Endothelial cell (in vitro differentiated cells): ENCODE measurements around the gene C6orf58. TPM values are rescaled to one million over a fixed set of nuclear protein-coding genes. Genes with fewer than 3 reads are reported as not detected.

Experiments
- DNase-seq: peaks from one replicate; pipeline ENCODE4 v3.0.0; 2021; ENCODE audit warnings: low spot score
- H3K27ac Mint-ChIP-seq: one replicate; pipeline ENCODE4 v1.8.0; 2021; ENCODE audit warnings: mixed read lengths, inconsistent platforms; ENCODE audit not compliant: unreplicated experiment
- H3K27me3 Mint-ChIP-seq: one replicate; pipeline ENCODE4 v1.8.0; 2021; ENCODE audit warnings: mild to moderate bottlenecking, moderate library complexity, mixed read lengths, inconsistent platforms; ENCODE audit not compliant: unreplicated experiment
- H3K36me3 Mint-ChIP-seq: one replicate; pipeline ENCODE4 v1.8.0; 2021; ENCODE audit warnings: mild to moderate bottlenecking, low read depth, mixed read lengths, inconsistent platforms; ENCODE audit not compliant: unreplicated experiment
- H3K4me1 Mint-ChIP-seq: one replicate; pipeline ENCODE4 v1.8.0; 2021; ENCODE audit warnings: mild to moderate bottlenecking, mixed read lengths, inconsistent platforms; ENCODE audit not compliant: unreplicated experiment
- H3K4me3 Mint-ChIP-seq: one replicate; pipeline ENCODE4 v1.8.0; 2021; ENCODE audit warnings: mild to moderate bottlenecking, mixed read lengths, inconsistent platforms; ENCODE audit not compliant: unreplicated experiment
- H3K9me3 Mint-ChIP-seq: one replicate; pipeline ENCODE4 v1.8.0; 2021; ENCODE audit warnings: mixed read lengths, inconsistent platforms; ENCODE audit not compliant: unreplicated experiment
- total RNA-seq: library from RNA; stranded (reverse); fragmentation: NEBNext Ultra II Directional; extraction: Animal tissue kit (Norgen Biotek cat#: 25700); gene quantifications from one replicate; pipeline ENCODE4 v1.2.1, GENCODE V29; 2021; ENCODE audit not compliant: unreplicated experiment
- TF ChIP-seq, protein P1 (sequence below): fragments of 200-600 bp; sonication (generic); IDR thresholded peaks from one replicate; pipeline ENCODE4 v1.5.0; 2021; ENCODE audit warnings: antibody characterized with exemption; ENCODE audit not compliant: unreplicated experiment

C6orf58 gene
- total RNA-seq, 1 donor from 2014 or later, result 0.82 TPM

DNA sequence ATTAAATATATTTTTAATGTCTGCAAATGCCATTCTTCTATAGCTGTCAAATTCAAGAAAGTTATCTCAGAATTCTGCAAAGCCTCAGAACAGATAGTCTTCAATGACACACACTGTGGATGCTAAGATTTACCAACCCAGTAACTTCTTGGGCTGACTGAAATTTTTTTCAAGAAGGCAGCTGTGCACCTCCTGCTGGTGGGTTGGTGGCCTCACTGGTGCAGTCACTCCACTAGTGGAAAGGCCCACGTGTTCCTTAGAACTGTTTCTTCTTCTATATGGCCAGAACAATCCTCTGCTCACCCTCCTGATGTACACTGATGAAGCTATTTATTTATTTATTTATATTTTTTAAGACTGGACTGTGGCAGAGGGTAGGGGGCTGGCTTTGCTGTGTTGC, 29.8 kb upstream of the C6orf58 start:
- DNase-seq, result peak; percentile 37

DNA sequence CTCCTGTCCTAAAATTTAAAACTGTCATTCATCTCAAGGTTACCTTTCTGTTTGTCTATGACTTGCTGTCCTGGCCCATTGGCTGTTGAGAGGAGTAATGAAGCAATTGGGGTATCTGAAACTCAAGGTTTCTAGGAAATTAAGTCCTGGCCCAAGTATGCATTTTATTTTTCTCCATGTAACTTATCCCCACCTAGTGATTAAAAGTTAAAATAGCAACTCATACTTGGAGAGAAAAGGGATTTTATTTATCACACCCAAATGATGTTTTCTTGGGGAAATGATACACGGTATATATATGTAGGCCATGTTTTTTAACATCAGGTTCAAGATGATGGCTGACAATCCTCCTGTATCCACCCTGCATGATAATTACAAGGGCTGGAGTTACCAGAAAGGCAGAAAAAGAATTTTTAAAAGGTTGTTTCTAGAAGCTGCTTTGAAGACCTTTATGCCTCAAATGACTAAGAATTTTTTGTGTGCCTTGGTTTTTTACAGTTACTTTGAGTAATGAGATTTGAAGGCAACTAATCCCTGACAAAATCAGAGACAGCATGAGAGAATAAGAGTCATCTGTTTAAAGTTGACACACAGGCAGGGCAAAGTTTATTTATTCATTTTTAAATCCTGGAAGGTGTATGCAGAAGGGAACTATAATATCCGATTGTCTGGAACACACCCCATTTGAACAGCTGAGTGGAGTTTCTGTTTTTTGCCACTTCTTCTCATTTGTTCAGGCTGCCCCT, 28.9 kb upstream of the C6orf58 start:
- no peak overlapping the region for H3K4me3 Mint-ChIP-seq
- TF ChIP-seq, protein P1, sequence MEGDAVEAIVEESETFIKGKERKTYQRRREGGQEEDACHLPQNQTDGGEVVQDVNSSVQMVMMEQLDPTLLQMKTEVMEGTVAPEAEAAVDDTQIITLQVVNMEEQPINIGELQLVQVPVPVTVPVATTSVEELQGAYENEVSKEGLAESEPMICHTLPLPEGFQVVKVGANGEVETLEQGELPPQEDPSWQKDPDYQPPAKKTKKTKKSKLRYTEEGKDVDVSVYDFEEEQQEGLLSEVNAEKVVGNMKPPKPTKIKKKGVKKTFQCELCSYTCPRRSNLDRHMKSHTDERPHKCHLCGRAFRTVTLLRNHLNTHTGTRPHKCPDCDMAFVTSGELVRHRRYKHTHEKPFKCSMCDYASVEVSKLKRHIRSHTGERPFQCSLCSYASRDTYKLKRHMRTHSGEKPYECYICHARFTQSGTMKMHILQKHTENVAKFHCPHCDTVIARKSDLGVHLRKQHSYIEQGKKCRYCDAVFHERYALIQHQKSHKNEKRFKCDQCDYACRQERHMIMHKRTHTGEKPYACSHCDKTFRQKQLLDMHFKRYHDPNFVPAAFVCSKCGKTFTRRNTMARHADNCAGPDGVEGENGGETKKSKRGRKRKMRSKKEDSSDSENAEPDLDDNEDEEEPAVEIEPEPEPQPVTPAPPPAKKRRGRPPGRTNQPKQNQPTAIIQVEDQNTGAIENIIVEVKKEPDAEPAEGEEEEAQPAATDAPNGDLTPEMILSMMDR, result no peak
- no peak overlapping the region for H3K27ac Mint-ChIP-seq
- peaks cover 1% of the 10 kb centered on the region for H3K27me3 Mint-ChIP-seq
- H3K9me3 Mint-ChIP-seq, result no peaks in the 10 kb centered on the region
- no peak for DNase-seq
- H3K4me1 Mint-ChIP-seq, result no peaks in the 10 kb centered on the region
- H3K36me3 Mint-ChIP-seq, result no peaks in the 10 kb centered on the region

More for the DNA sequence above, 29.8 kb upstream of the C6orf58 start:
- Mint-ChIP-seq H3K36me3 (no peaks in the 10 kb centered on the region), H3K4me1 (no peaks in the 10 kb centered on the region), H3K4me3 (no peak overlapping the region), H3K27me3 (peaks cover 1% of the 10 kb centered on the region), H3K27ac (no peak overlapping the region), H3K9me3 (no peaks in the 10 kb centered on the region)
- TF ChIP-seq, protein P1, result peak; percentile 36

DNA sequence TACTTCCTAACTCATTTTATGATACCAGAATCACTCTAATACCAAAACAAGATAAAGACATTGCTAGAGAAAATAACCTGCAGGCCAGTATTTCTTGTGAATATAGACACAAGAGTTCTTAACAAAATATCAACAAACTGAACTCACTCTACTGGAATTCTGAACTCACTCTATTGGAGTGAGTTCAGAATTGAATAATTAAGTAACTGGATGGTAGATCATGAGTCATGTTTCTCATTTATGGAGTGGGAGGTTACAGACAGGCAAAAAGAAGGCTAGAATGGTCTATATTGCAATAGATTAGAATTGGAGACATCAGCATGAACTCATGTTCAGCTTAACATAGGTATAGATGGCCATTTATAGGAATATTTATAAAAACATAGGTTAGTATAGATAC, 26.6 kb upstream of the C6orf58 start:
- H3K4me1 Mint-ChIP-seq, result no peaks in the 10 kb centered on the region
- no peak overlapping the region for H3K27ac Mint-ChIP-seq
- no peaks in the 10 kb centered on the region for H3K9me3 Mint-ChIP-seq
- no peaks in the 10 kb centered on the region for H3K27me3 Mint-ChIP-seq
- no peaks in the 10 kb centered on the region for H3K36me3 Mint-ChIP-seq
- no peak overlapping the region for H3K4me3 Mint-ChIP-seq
- no peak for DNase-seq
- TF ChIP-seq, protein P1, result no peak

DNA sequence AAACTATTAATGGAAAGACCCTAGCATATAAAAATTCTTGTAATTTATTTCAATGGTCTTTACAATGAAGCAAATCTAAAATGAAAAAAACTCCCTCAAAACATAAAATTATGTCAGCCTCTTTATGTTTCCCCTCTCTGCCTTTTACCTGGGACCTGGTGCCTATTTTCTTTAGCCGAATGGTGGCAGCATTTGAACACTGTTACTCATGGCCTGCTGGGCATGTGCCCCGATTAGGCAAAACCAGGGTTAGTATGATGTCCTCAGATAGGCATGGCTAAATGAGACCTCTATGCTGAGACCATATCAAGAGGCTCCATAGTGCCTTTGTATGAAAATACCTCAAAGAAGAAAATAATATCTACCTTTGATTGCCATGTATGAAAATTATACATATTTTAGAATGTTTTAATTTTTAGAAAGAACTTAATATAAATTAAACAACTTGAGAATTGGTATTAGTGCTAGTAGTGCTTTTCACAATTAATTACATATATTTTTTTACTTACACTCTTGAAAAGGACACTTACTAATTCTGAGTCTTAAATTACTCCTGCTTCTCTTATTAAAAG, 22.5 kb upstream of the C6orf58 start:
- DNase-seq, result peak; percentile 42
- no peaks in the 10 kb centered on the region for H3K4me1 Mint-ChIP-seq
- no peaks in the 10 kb centered on the region for H3K27me3 Mint-ChIP-seq
- no peaks in the 10 kb centered on the region for H3K36me3 Mint-ChIP-seq
- H3K4me3 Mint-ChIP-seq, result no peak overlapping the region
- H3K27ac Mint-ChIP-seq, result no peak overlapping the region
- H3K9me3 Mint-ChIP-seq, result no peaks in the 10 kb centered on the region
- TF ChIP-seq, protein P1, result peak; percentile 35

DNA sequence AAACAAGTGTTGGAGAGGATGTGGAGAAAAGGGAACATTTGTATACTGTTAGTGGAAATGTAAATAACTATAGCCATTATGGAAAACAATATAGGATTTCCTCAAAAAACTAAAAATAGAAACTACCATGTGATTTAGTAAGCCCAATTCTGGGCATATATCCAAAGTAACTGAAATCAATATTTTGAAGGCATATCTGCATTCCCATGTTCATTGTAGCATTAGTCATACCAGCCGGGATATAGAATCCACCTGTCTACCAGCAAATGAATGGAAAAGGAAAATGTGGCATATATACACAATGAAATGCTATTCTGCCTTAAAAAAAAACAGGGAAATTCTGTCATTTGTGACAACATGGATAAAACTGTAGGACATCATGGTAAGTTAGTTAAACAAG, 15.3 kb upstream of the C6orf58 start:
- H3K27me3 Mint-ChIP-seq, result no peaks in the 10 kb centered on the region
- no peaks in the 10 kb centered on the region for H3K4me1 Mint-ChIP-seq
- H3K36me3 Mint-ChIP-seq, result no peaks in the 10 kb centered on the region
- DNase-seq, result no peak
- no peaks in the 10 kb centered on the region for H3K9me3 Mint-ChIP-seq
- H3K27ac Mint-ChIP-seq, result no peak overlapping the region
- TF ChIP-seq, protein P1, result no peak
- no peak overlapping the region for H3K4me3 Mint-ChIP-seq
